ENCODE data around the gene PLA2G2C.
A peak's percentile ranks its signal among the peaks of the same experiment; 100 is the strongest.

The PLA2G2C gene

DNA sequence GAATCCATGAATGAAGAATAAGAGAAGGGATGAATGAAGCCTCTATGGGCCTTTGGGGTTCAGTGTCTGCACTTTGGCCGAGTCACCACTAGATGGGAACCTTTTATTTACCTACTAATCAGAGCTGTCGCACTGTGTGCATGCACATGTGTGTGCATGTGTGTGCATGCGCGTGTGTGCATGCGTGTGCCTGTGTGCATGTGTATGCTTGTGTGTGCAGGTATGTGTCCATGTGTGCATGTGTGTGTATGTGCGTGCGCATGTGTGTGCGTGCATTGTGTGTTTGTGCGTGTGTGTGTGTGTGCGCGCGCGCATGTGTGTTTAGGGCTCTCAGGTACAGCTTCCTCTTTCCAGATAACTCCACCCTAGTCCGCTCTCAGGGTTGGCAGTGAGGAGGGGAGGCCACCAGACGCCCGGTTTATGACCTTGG, 20.8 kb downstream of the PLA2G2C start:
- Histone ChIP-seq H3K36me3 (ENCODE audit: insufficient read depth, low read length) (no peaks in the 10 kb centered on the region), H3K4me1 (ENCODE audit: insufficient read depth, low read length) (peaks cover 6% of the 10 kb centered on the region; the same call in 1 of the 2 replicates), H3K9me3 (ENCODE audit: control insufficient read depth, insufficient read depth, low read length) (no peaks in the 10 kb centered on the region), H3K9ac (ENCODE audit: low read depth, low read length) (no peak overlapping the region)

DNA sequence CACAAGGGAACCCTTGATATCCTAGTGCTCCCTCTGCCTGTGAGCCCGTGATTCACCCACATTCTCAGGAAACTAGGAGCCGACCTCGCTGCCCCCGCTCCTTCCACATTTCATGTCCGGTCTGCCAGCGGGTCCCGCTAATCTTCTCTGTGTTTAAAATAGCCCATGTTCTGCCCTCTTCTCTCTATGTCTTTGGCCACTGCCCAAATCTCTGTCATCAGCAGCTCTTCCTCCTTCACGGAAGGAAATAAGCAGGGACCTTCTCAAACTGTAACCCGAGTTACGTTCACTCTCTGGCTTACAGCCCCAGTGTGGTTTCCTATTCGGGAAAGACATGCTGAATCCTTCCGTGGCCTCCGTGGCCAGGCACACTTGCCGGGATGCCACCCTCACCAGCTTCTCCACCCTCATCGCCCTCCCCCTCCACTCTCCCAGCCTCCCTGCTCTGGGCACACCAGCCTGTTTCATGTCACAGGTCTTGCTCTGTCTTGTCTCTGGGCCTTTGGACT, 21.6 kb downstream of the PLA2G2C start:
- Histone ChIP-seq H3K9ac (ENCODE audit: low read depth, low read length) (no peak overlapping the region), H3K4me1 (ENCODE audit: insufficient read depth, low read length) (peaks cover 6% of the 10 kb centered on the region; the same call in 1 of the 2 replicates), H3K36me3 (ENCODE audit: insufficient read depth, low read length) (no peaks in the 10 kb centered on the region), H3K9me3 (ENCODE audit: control insufficient read depth, insufficient read depth, low read length) (no peaks in the 10 kb centered on the region; the same call in 1 of the 2 replicates)

DNA sequence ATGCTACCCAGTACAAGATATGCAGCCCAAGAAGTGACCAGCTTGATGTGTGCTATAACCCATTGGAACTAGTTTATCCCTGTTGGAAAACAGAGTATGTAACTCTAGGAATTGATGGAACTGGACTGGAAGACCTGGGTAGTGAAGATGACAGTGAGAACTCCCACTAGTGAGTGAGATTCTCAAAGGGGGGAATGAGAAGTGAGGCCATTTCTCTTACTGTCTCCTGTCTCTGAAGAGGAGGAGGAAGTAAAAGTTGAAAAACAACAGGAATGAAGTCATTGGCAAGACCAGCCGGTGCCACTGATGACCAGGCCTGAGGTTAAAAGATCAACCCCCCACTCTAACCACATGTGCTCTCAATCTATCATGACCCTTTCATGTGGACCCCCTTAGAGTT, 26.3 kb downstream of the PLA2G2C start:
- no peaks in the 10 kb centered on the region for H3K36me3 ChIP-seq (ENCODE audit: insufficient read depth, low read length)
- no peak overlapping the region for H3K9ac ChIP-seq (ENCODE audit: low read depth, low read length)
- H3K9me3 ChIP-seq (ENCODE audit: control insufficient read depth, insufficient read depth, low read length): no peaks in the 10 kb centered on the region; the same call in 1 of the 2 replicates
- H3K4me1 ChIP-seq (ENCODE audit: insufficient read depth, low read length): no peaks in the 10 kb centered on the region

DNA sequence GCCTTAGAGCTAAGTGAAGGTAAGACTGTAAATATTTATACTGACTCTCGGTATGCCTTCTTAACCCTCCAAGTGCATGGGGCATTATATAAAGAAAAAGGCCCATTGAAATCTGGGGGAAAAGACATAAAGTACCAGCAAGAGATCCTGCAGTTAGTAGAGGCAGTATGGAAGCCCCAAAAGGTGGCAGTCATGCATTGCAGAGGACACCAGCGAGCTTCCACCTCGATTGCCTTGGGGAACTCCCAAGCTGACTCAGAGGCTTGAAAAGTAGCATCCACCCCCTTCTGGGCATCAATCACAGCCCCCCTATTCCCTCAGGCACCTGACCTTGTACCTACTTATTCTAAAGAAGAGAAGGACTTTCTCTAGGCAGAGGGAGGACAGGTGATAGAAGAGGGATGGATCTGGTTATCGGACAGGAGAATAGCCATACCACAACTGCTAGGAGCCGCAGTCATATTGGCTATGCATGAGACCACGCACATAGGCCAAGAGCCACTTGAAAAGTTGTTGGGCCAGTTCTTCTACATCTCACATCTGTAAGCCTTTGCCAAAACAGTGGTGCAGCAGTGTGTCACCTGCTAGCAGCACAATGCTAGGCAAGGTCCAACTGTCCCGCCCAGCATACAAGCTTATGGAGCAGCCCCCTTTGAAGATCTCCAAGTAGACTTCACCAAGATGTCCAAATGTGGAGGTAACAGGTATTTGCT, 27.8 kb downstream of the PLA2G2C start:
- Histone ChIP-seq H3K4me1 (ENCODE audit: insufficient read depth, low read length) (no peaks in the 10 kb centered on the region), H3K9ac (ENCODE audit: low read depth, low read length) (no peak overlapping the region), H3K36me3 (ENCODE audit: insufficient read depth, low read length) (no peaks in the 10 kb centered on the region), H3K9me3 (ENCODE audit: control insufficient read depth, insufficient read depth, low read length) (no peaks in the 10 kb centered on the region; the same call in 1 of the 2 replicates)

DNA sequence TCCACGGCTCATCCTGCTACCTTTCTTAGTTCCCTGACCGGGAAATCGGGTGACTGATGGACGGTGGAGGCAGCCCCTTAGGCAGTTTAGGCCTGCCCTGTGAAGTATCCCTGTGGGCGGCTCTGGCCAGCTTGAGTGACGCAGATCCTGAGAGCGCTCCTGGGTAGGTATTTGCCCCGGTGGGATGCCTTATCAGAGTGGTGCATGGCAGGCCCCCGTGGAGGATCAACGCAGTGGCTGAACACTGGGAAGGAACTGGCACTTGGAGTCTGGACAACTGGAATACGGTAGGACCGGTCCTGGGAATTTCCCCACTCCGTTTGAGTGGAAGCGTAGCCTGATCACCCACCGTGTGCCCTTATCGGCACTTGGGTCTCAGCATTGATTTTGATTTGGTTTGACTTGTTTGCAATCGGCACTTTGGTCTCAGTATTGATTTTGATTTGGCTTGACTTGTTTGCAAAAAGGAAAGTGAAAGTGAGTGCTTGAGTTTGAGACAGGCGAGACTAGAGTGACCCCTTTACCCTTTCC, 32.0 kb downstream of the PLA2G2C start:
- Histone ChIP-seq H3K9ac (ENCODE audit: low read depth, low read length) (no peak overlapping the region), H3K9me3 (ENCODE audit: control insufficient read depth, insufficient read depth, low read length) (no peaks in the 10 kb centered on the region; the same call in 1 of the 2 replicates), H3K36me3 (ENCODE audit: insufficient read depth, low read length) (no peaks in the 10 kb centered on the region), H3K4me1 (ENCODE audit: insufficient read depth, low read length) (peaks cover 6% of the 10 kb centered on the region)

DNA sequence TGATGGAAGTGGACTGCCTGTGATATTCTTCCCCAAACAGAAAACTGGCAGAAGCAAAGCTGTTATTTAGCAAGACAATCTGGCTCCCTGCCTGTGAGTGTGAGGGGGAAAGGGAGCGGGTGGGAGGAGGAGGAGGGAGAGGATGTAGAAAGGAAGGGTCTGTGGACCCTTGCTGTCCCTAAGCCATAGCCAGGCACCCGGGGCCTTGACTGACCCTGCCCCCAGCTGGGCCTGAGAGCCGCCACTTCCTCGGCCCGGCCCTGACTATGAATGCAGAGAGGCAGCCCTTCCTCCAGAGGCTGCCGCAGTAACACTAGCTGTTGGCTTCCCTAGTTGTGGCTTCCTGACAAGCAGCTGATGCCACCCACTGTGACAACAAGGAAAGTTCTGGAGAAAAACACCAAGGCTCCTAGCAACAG, 33.3 kb downstream of the PLA2G2C start:
- peaks cover 6% of the 10 kb centered on the region for H3K4me1 ChIP-seq (ENCODE audit: insufficient read depth, low read length)
- no peaks in the 10 kb centered on the region for H3K36me3 ChIP-seq (ENCODE audit: insufficient read depth, low read length)
- no peaks in the 10 kb centered on the region for H3K9me3 ChIP-seq (ENCODE audit: control insufficient read depth, insufficient read depth, low read length)
- H3K9ac ChIP-seq (ENCODE audit: low read depth, low read length): no peak overlapping the region

DNA sequence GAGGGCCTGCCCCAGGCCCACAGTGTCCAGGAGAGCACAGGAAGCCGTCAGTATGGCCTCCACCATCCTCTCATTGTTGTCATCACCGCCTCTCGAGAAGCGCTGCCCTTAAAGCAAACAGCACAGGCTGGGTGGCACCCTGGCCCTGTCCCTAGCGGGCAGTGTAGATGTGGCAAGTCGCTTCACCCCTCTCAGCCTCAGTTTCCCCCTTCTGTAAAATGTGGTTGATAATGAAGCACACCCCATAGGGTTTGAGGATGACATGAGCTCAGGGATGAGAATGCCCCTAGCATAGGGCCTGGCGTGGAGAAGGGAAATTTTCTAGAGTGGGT, 33.8 kb downstream of the PLA2G2C start:
- no peaks in the 10 kb centered on the region for H3K36me3 ChIP-seq (ENCODE audit: insufficient read depth, low read length)
- peaks cover 6% of the 10 kb centered on the region for H3K4me1 ChIP-seq (ENCODE audit: insufficient read depth, low read length)
- no peak overlapping the region for H3K9ac ChIP-seq (ENCODE audit: low read depth, low read length)
- no peaks in the 10 kb centered on the region for H3K9me3 ChIP-seq (ENCODE audit: control insufficient read depth, insufficient read depth, low read length)

DNA sequence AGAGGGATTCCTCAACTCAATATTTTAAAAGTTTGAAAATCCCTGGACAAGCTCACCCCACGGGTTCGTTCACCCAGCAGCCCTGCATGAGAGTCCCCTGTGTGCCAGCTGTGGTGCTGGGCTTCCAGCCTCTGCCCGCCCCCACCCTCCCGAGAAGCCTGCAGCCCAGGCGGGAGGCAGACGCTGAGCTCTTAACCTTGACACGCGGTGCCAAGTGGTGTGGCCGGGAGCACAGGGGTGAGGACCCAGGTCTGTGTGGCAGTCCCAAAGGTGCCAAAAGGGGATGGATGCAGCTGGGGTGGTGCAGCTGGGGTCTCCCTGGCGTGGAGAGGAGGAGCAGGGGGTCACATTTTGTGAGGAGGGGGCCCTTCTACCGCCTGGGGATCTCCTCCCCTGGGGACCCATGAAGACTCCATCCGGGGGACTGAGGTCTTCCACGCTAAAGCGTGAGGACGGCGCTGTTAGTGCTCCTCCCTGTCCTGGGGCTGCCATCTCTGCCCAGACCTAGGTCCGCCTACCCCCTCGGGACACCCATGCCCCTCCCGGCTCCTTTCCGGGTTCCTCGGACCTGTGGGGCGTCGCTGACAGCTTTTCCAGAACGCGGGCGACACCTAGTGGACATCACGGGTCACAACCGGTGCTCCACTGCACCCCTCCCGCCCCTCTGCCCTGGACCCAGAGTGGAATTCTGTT, 34.3 kb downstream of the PLA2G2C start:
- no peaks in the 10 kb centered on the region for H3K36me3 ChIP-seq (ENCODE audit: insufficient read depth, low read length)
- no peaks in the 10 kb centered on the region for H3K9me3 ChIP-seq (ENCODE audit: control insufficient read depth, insufficient read depth, low read length)
- H3K4me1 ChIP-seq (ENCODE audit: insufficient read depth, low read length): peaks cover 6% of the 10 kb centered on the region
- peak overlapping the region; percentile 20; the same call in 1 of the 2 replicates for H3K9ac ChIP-seq (ENCODE audit: low read depth, low read length)

DNA sequence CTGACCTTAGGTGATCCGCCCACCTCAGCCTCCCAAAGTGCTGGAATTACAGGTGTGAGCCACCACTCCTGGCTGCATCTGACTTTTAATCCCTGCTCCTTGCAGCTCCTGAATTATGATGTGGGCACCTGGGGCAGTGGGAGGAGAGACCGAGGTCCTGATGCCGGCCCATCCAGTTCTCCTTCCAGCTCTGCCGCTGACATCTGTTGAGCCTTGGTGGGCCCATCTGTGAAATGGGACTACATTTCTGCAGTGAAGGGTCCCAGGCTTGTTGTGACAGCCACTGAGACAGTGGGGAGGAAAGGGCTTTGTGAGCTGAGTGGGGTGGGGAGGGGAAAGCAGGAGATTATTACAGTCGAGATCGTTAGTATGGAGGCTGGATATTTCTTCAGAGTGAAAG, 35.3 kb downstream of the PLA2G2C start:
- Histone ChIP-seq H3K9me3 (ENCODE audit: control insufficient read depth, insufficient read depth, low read length) (no peaks in the 10 kb centered on the region), H3K9ac (ENCODE audit: low read depth, low read length) (no peak overlapping the region), H3K4me1 (ENCODE audit: insufficient read depth, low read length) (peaks cover 6% of the 10 kb centered on the region)

DNA sequence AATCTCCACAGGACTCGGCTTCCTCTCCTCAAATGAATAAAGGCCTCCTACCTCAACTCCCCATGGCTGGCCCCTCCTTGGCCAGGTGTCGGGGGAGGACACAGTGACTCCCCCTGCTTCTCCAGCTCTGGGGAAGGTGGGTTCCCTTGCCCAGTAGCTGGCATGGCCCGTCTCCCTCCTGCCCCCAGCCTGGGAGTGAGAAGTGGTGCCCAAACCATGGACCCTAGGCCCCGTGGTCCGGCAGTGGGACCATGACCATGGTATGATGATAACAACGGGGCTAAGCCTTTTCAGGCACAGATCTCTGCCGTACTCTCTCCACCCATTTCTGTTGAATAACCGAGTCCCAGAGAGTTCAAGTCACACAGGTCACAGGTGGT, 36.0 kb downstream of the PLA2G2C start:
- Histone ChIP-seq H3K4me1 (ENCODE audit: insufficient read depth, low read length) (peaks cover 6% of the 10 kb centered on the region), H3K9me3 (ENCODE audit: control insufficient read depth, insufficient read depth, low read length) (no peaks in the 10 kb centered on the region), H3K36me3 (ENCODE audit: insufficient read depth, low read length) (no peaks in the 10 kb centered on the region), H3K9ac (ENCODE audit: low read depth, low read length) (no peak overlapping the region)

More for the DNA sequence above, 35.3 kb downstream of the PLA2G2C start:
- no peaks in the 10 kb centered on the region for H3K36me3 ChIP-seq (ENCODE audit: insufficient read depth, low read length)

DNA sequence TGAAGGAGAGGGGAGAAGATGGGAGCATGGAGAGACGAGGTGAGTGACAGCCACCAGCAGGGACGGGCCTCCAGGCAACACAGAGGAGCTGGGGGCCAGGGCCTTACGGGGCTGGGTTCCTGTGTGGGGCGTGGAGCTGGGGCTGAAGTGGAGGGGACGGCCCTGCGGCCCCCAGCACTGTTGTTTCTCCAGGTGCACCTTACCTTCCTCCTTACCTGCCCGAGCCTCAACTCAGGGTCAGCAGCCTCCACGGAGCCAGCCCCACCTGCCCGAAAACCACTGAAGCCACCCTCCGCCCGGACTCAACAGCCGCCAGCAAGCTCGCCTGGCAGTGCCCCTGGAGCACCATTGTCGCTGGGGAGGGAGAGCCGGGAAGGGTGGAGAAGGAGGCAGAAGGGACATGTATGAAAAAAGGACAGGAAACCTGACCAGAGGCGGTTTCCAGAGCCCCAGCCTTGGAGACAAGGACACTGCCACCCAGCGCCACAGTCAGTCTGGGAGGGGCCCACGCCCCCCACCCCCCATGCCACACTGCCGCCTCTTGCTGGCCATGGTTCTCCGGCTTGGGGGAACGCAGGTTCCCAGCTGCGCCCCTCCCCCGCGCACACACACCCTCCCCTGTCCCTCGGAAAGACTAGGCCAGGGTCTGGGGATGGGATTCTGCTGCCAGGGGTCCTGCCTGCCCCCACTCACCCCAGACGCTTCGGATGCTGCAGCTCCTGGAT, 36.6 kb downstream of the PLA2G2C start:
- no peaks in the 10 kb centered on the region for H3K9me3 ChIP-seq (ENCODE audit: control insufficient read depth, insufficient read depth, low read length)
- peaks cover 6% of the 10 kb centered on the region for H3K4me1 ChIP-seq (ENCODE audit: insufficient read depth, low read length)
- no peak overlapping the region for H3K9ac ChIP-seq (ENCODE audit: low read depth, low read length)

DNA sequence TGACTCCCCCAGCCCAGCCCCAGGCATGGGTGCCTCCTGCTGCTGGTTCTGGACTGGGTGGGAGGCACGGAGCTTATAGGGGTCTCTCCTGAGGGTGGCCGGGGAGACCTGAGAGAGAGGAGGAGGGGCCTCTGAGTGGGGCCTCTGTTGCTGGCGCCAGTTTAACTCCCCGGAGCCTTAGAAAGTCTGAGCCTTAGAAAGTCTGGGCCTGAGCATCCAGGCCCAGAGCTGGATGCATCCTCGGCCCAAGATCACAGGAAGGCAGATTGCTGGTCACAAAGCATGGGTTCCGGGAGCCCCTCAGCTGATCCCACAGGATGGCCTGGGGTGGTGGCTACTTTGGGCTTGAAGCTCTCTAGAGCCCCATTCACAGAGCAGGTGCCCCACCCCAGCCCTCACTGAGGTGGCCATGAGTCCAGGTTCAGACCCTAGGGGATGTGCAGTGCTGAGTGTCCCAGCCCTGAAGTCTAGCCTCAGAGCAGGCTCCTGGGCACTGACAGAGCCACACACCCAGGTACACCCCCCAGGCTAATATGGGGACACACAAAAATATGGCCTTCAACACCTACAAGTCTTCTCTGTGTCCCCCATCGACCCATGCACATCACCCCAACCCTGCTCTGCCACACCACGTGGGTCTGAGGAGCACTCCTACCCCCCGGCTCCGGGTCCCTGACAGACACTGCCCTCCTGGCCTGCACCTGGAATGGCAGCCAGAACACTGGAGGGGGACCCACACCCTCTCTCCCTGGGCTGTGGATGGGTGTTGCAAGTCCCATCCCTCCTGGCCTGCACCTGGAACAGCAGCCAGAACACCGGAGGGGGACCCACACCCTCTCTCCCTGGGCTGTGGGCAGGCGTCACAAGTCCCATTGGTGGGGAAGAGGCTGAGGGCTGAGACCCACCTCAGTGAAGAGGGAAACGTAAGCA, 37.5 kb downstream of the PLA2G2C start:
- H3K4me1 ChIP-seq (ENCODE audit: insufficient read depth, low read length): peaks cover 6% of the 10 kb centered on the region
- H3K36me3 ChIP-seq (ENCODE audit: insufficient read depth, low read length): no peaks in the 10 kb centered on the region

More for the DNA sequence above, 36.6 kb downstream of the PLA2G2C start:
- H3K36me3 ChIP-seq (ENCODE audit: insufficient read depth, low read length): no peaks in the 10 kb centered on the region

DNA sequence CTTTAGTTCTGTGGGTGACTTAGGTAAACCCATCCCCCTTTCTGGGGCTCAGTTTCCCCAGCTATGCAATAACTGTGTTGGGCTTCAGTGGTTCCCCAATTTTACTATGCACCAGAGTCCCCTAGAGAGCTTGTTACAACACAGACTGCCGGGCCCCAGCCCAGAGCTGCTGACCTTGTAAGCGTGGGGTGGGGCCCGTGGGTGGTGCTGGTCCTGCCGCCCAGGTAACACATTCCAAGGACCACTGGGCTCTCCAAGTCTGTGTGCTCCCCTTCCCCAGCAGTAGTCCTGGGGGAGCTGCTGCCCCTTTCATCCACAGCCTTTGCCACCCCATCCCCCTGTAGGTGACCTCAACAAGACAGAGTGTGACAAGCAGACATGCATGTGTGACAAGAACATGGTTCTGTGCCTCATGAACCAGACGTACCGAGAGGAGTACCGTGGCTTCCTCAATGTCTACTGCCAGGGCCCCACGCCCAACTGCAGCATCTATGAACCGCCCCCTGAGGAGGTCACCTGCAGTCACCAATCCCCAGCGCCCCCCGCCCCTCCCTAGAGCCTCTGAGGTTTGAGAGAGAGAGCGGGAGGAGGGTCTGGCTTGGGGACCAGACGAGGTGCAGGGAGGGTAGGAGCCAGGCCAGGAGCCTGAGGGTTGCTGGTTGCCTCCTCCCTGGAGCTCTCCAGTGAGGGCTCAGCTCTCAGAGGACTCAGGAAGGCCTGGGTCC, 38.3 kb downstream of the PLA2G2C start:
- H3K36me3 ChIP-seq (ENCODE audit: insufficient read depth, low read length): no peaks in the 10 kb centered on the region
- H3K4me1 ChIP-seq (ENCODE audit: insufficient read depth, low read length): peaks cover 6% of the 10 kb centered on the region
- no peak overlapping the region for H3K9ac ChIP-seq (ENCODE audit: low read depth, low read length)
- H3K9me3 ChIP-seq (ENCODE audit: control insufficient read depth, insufficient read depth, low read length): no peaks in the 10 kb centered on the region

More for the DNA sequence above, 37.5 kb downstream of the PLA2G2C start:
- no peak overlapping the region for H3K9ac ChIP-seq (ENCODE audit: low read depth, low read length)
- no peaks in the 10 kb centered on the region for H3K9me3 ChIP-seq (ENCODE audit: control insufficient read depth, insufficient read depth, low read length)

Measured in ES-I3 (cell line).